ENCODE results near the gene SCAF4. TPM values are rescaled to one million over a fixed set of nuclear protein-coding genes. Genes with fewer than 3 reads are reported as not detected.
"Not testable (repeated sequence)": the region's sequence is repeated elsewhere in the genome, so short reads cannot be mapped to it uniquely, and the experiment has no call there.

The SCAF4 gene
- total RNA-seq, 2 donors from 2014 or later: 15.4 to 27.5 TPM

DNA sequence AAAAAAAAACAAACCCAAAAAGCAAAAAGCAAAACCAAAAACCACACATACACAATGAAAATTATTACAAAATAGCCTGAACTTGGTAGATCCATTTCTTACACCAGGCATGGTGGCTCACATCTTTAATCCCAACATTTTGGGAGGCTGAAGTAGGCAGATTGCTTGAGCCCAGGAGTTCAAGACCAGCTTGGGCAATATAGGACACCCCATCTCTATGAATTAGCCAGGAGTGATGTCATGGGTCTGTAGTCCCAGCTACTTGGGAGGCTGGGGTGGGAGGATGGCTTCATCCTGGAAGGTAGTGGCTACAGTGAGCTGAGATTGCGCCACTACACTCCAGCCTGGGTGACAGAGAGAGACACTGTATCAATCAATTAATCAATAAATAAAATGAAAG lies 42.1 kb upstream of the SCAF4 start:
- H3K36me3 ChIP-seq: no peaks in the 10 kb centered on the region
- H3K27me3 ChIP-seq (replicated peaks; ENCODE audit: insufficient read depth): no peaks in the 10 kb centered on the region
- TF ChIP-seq, protein P1, sequence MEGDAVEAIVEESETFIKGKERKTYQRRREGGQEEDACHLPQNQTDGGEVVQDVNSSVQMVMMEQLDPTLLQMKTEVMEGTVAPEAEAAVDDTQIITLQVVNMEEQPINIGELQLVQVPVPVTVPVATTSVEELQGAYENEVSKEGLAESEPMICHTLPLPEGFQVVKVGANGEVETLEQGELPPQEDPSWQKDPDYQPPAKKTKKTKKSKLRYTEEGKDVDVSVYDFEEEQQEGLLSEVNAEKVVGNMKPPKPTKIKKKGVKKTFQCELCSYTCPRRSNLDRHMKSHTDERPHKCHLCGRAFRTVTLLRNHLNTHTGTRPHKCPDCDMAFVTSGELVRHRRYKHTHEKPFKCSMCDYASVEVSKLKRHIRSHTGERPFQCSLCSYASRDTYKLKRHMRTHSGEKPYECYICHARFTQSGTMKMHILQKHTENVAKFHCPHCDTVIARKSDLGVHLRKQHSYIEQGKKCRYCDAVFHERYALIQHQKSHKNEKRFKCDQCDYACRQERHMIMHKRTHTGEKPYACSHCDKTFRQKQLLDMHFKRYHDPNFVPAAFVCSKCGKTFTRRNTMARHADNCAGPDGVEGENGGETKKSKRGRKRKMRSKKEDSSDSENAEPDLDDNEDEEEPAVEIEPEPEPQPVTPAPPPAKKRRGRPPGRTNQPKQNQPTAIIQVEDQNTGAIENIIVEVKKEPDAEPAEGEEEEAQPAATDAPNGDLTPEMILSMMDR (IDR thresholded peaks at IDR 0.05): no peak
- no peak overlapping the region for H3K27ac ChIP-seq
- no peak overlapping the region for H3K4me3 ChIP-seq
- ATAC-seq (ENCODE audit: insufficient number of reproducible peaks, low FRiP score, low read depth) (no peak), DNase-seq (ENCODE audit: low spot score) (no peak)
- no peaks in the 10 kb centered on the region for H3K9me3 ChIP-seq
- H3K4me1 ChIP-seq (ENCODE audit: control insufficient read depth in 1 of 2, low read depth in 2 of 2): no peaks in the 10 kb centered on the region

DNA sequence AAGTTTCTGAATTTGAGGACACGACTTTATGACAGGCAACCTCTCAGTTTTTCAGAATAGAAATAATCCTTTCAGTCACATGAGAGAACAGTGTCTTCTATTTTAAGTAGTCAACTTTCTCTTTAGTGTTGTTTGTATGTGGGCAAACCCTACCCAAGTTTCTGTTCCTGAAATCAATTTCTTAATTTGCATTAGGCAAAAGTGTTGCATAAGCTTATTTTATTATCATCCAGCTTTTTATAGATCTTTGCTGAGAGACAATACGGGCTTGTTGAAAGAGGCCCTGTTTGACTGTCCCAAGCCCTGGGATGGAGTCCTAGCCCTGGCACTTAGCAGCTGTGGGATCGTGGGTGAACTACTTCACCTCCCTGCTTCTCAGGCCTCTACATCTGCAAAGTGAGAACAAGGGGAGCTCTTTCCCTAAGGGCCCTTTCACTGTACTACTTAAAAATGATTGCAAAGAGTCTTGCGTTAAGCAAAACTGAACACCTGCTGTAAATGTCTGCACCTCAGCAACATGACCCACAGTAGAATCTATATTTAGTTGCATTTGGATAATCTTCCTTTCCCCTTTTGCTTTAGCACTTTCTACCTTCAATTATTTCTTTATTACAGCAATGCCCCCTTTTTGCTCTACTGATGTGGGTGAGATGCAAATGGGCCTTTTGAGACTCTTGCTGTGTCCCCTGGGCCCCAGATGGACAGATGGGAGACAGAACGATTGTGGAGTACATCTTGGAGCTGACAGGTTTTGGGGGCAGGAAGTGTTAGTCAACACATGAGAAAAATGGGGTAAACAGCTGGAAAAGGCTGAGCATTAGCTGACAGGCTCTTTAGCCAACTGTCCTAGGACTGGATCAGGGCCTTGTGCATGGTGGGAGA lies 41.0 kb upstream of the SCAF4 start:
- no peaks in the 10 kb centered on the region for H3K36me3 ChIP-seq
- ATAC-seq (ENCODE audit: insufficient number of reproducible peaks, low FRiP score, low read depth) (no peak), DNase-seq (ENCODE audit: low spot score) (no peak)
- TF ChIP-seq, protein P1 (IDR thresholded peaks at IDR 0.05): no peak
- no peaks in the 10 kb centered on the region for H3K9me3 ChIP-seq
- no peaks in the 10 kb centered on the region for H3K4me1 ChIP-seq (ENCODE audit: control insufficient read depth in 1 of 2, low read depth in 2 of 2)
- H3K27me3 ChIP-seq (replicated peaks; ENCODE audit: insufficient read depth): no peaks in the 10 kb centered on the region
- no peak overlapping the region for H3K4me3 ChIP-seq
- H3K27ac ChIP-seq: no peak overlapping the region

DNA sequence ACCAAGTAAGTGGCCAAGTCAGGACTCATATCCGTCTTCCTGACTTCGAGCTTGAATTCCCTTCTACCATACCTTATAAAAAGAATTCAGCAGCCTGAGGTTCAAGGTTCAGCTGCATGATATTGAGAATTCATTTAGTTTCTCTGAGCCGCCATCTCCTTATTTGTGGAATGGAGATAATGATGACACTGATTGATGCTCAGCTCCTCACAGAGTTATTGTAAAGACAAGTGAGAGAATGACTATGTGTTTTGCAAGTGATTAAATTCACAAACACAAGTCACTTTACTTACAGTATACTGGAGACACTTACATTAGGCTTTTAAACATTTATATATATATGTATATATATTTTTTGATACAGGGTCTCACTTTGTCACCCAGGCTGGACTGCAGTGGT lies 39.8 kb upstream of the SCAF4 start:
- ATAC-seq (ENCODE audit: insufficient number of reproducible peaks, low FRiP score, low read depth) (no peak), DNase-seq (ENCODE audit: low spot score) (no peak)
- H3K27me3 ChIP-seq (replicated peaks; ENCODE audit: insufficient read depth): no peaks in the 10 kb centered on the region
- TF ChIP-seq, protein P1 (IDR thresholded peaks at IDR 0.05): no peak
- H3K4me3 ChIP-seq: no peak overlapping the region
- H3K27ac ChIP-seq: no peak overlapping the region
- H3K4me1 ChIP-seq (ENCODE audit: control insufficient read depth in 1 of 2, low read depth in 2 of 2): no peaks in the 10 kb centered on the region
- H3K36me3 ChIP-seq: no peaks in the 10 kb centered on the region
- no peaks in the 10 kb centered on the region for H3K9me3 ChIP-seq

DNA sequence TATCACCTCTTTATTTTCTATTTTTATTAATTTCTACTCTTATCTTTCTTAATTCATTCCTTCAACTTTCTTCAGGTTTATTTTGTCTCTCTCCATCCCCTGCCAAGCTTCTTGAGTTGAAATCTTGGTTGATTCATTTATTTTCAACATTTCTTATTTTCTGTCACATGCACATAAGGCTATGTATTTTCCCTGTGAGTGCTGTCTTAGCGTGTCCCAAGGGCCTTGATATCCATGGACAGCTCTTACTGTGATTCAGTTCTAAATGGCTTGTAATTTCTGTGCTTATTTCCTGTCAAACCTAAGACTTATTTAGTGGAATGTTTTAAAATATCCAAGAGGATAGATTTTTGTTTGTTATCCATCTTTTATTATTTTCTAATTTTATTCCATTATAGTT lies 36.8 kb upstream of the SCAF4 start:
- Histone ChIP-seq H3K4me1 (ENCODE audit: control insufficient read depth in 1 of 2, low read depth in 2 of 2) (no peaks in the 10 kb centered on the region), H3K4me3 (no peak overlapping the region), H3K27ac (no peak overlapping the region), H3K9me3 (no peaks in the 10 kb centered on the region), H3K36me3 (no peaks in the 10 kb centered on the region), H3K27me3 (replicated peaks; ENCODE audit: insufficient read depth) (no peaks in the 10 kb centered on the region)
- TF ChIP-seq, protein P1 (IDR thresholded peaks at IDR 0.05): no peak
- ATAC-seq (ENCODE audit: insufficient number of reproducible peaks, low FRiP score, low read depth) (no peak), DNase-seq (ENCODE audit: low spot score) (no peak)

DNA sequence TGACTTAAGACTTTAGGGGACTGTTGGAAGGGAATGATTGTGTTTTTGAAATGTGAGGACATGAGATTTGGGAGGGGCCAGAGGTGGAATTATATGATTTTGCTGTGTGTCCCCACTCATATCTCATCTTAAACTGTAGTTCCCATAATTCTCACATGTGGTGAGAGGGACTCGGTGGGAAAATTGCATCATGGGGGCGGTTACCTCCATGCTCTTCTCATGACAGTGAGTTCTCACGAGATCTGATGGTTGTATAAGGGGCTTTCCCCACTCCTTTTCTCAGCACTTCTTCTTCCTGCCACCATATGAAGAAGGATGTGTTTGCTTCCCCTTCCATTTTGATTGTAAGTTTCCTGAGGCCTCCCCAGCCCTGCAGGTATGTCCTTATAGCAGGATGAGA lies 35.0 kb upstream of the SCAF4 start:
- TF ChIP-seq, protein P1 (IDR thresholded peaks at IDR 0.05): no peak
- H3K27me3 ChIP-seq (replicated peaks; ENCODE audit: insufficient read depth): no peaks in the 10 kb centered on the region
- H3K4me3 ChIP-seq: no peak overlapping the region
- no peaks in the 10 kb centered on the region for H3K9me3 ChIP-seq
- ATAC-seq (ENCODE audit: insufficient number of reproducible peaks, low FRiP score, low read depth): no peak
- DNase-seq (ENCODE audit: low spot score): no peak
- no peak overlapping the region for H3K27ac ChIP-seq
- no peaks in the 10 kb centered on the region for H3K4me1 ChIP-seq (ENCODE audit: control insufficient read depth in 1 of 2, low read depth in 2 of 2)
- H3K36me3 ChIP-seq: no peaks in the 10 kb centered on the region

DNA sequence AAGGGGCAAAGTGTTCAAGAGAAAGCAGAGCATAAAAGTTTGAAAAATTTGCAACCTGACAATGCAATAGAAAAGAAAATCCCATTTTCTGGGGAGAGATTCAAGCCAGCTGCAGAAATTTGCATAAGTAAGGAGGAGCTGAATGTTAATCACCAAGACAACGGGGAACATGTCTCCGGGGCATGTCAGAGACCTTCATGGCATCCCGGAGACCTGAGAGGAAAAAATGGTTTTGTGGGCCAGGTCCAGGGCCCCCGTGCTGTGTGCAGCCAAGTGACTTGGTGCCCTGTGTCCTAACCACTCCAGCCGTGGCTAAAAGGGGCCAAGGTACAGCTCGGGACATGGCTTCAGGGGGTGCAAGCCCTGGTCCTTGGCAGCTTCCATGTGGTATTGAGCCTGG lies 33.9 kb upstream of the SCAF4 start:
- not testable (repeated sequence) for H3K36me3 ChIP-seq; ATAC-seq (ENCODE audit: insufficient number of reproducible peaks, low FRiP score, low read depth); DNase-seq (ENCODE audit: low spot score); H3K9me3 ChIP-seq; H3K27me3 ChIP-seq (replicated peaks; ENCODE audit: insufficient read depth); H3K4me1 ChIP-seq (ENCODE audit: control insufficient read depth in 1 of 2, low read depth in 2 of 2); H3K27ac ChIP-seq; H3K4me3 ChIP-seq
